NCI-H345 (cell line): Measurements from ENCODE around the gene PRDM15.

ENCODE experiments used
- DNase-seq: peaks from one replicate; lab custom pipeline; 2025; lab: John Stamatoyannopoulos, UW

PRDM15 gene

GRCh38 chr21:41907496-41908258 is 28.5 kb upstream of the PRDM15 start:
- DNase-seq = no peak

- no peak for DNase-seq
Measured at GRCh38 chr21:41906770-41907169, 27.6 kb upstream of the PRDM15 start.

GRCh38 chr21:41903559-41904351 is 24.6 kb upstream of the PRDM15 start:
- no peak for DNase-seq

- no peak for DNase-seq
Measured at GRCh38 chr21:41902946-41903345, 23.8 kb upstream of the PRDM15 start.

GRCh38 chr21:41901782-41902181 is 22.6 kb upstream of the PRDM15 start:
- DNase-seq = no peak

- no peak for DNase-seq
Measured at GRCh38 chr21:41901099-41901498, 22.0 kb upstream of the PRDM15 start.

GRCh38 chr21:41900401-41900800 is 21.3 kb upstream of the PRDM15 start:
- DNase-seq = no peak

- no peak for DNase-seq
Measured at GRCh38 chr21:41899426-41900202, 20.5 kb upstream of the PRDM15 start.

- DNase-seq = no peak
Measured at GRCh38 chr21:41898998-41899397, 19.9 kb upstream of the PRDM15 start.

- peak; percentile 47 for DNase-seq
Measured at GRCh38 chr21:41897700-41898099, 18.6 kb upstream of the PRDM15 start.

- DNase-seq = no peak
Measured at GRCh38 chr21:41897047-41897669, 18.0 kb upstream of the PRDM15 start.

- DNase-seq = no peak
Measured at GRCh38 chr21:41895643-41896493, 16.7 kb upstream of the PRDM15 start.

GRCh38 chr21:41894922-41895557 is 15.9 kb upstream of the PRDM15 start:
- DNase-seq = no peak

- no peak for DNase-seq
Measured at GRCh38 chr21:41894511-41894910, 15.4 kb upstream of the PRDM15 start.

- no peak for DNase-seq
Measured at GRCh38 chr21:41892726-41893125, 13.6 kb upstream of the PRDM15 start.

- no peak for DNase-seq
Measured at GRCh38 chr21:41891132-41891531, 12.0 kb upstream of the PRDM15 start.

GRCh38 chr21:41890355-41890754 is 11.2 kb upstream of the PRDM15 start:
- DNase-seq = no peak

- DNase-seq = no peak
Measured at GRCh38 chr21:41888749-41889376, 9.7 kb upstream of the PRDM15 start.

GRCh38 chr21:41887667-41888066 is 8.5 kb upstream of the PRDM15 start:
- DNase-seq = no peak

GRCh38 chr21:41886328-41886727 is 7.2 kb upstream of the PRDM15 start:
- DNase-seq = no peak
